Loucy (cell line): ENCODE data around the gene CSNK1G2.

Experiments
- H2AFZ ChIP-seq: fragments of 200-600 bp; sonication (generic); 2 replicates; pipeline ENCODE4 v1.6.0; 2016; ENCODE audit warnings: antibody characterized with exemption, mild to moderate bottlenecking, low read length, moderate library complexity
- H3F3A ChIP-seq: fragments of 200-600 bp; 2 replicates; pipeline ENCODE4 v1.6.0; 2016; ENCODE audit warnings: antibody characterized with exemption, low read depth, mild to moderate bottlenecking
- H3K27me3 ChIP-seq: fragments of 200-600 bp; sonication (generic); 2 replicates; pipeline ENCODE4 v1.6.1; 2014; ENCODE audit warnings: low read length, mild to moderate bottlenecking; ENCODE audit not compliant: insufficient read depth, poor library complexity, severe bottlenecking
- H3K36me3 ChIP-seq: fragments of 200-600 bp; sonication (generic); 2 replicates; pipeline ENCODE4 v1.6.1; 2016; ENCODE audit warnings: low read length; ENCODE audit not compliant: insufficient read depth
- H3K4me1 ChIP-seq: fragments of 200-600 bp; sonication (generic); 2 replicates; pipeline ENCODE4 v1.5.1; 2014; ENCODE audit warnings: low read length, mild to moderate bottlenecking; ENCODE audit not compliant: insufficient read depth, poor library complexity, severe bottlenecking
- H3K4me2 ChIP-seq: fragments of 200-600 bp; sonication (generic); 2 replicates; pipeline ENCODE4 v1.6.0; 2014; ENCODE audit warnings: antibody characterized with exemption, low read length, low read depth, mild to moderate bottlenecking; ENCODE audit not compliant: poor library complexity, severe bottlenecking
- H3K4me3 ChIP-seq: fragments of 200-600 bp; sonication (generic); 2 replicates; pipeline ENCODE4 v1.5.1; 2014; ENCODE audit warnings: low read length, mild to moderate bottlenecking, mixed read lengths; ENCODE audit not compliant: poor library complexity, severe bottlenecking
- H3K79me2 ChIP-seq: fragments of 200-600 bp; sonication (generic); 2 replicates; pipeline ENCODE4 v1.6.1; 2014; ENCODE audit warnings: low read length; ENCODE audit not compliant: insufficient read depth
- H3K9ac ChIP-seq: fragments of 200-600 bp; sonication (generic); 2 replicates; pipeline ENCODE4 v1.6.0; 2014; ENCODE audit warnings: mild to moderate bottlenecking, low read depth, low read length, moderate library complexity; ENCODE audit not compliant: poor library complexity, severe bottlenecking
- H3K9me2 ChIP-seq: fragments of 200-600 bp; sonication (generic); replicated peaks from 2 replicates; pipeline ENCODE4 v1.6.1; 2016; ENCODE audit warnings: low read depth, low read length, mixed read lengths
- H3K9me3 ChIP-seq: fragments of 200-600 bp; sonication (generic); 2 replicates; pipeline ENCODE4 v1.6.1; 2014; ENCODE audit warnings: mild to moderate bottlenecking, antibody characterized with exemption, low read length, low read depth; ENCODE audit not compliant: insufficient read depth
- H4K20me1 ChIP-seq: fragments of 200-600 bp; sonication (generic); 2 replicates; pipeline ENCODE4 v1.6.0; 2014; ENCODE audit warnings: antibody characterized with exemption, low read length, mild to moderate bottlenecking; ENCODE audit not compliant: insufficient read depth, poor library complexity, severe bottlenecking
- EZH2phosphoT487 ChIP-seq: fragments of 200-600 bp; IDR thresholded peaks from 2 replicates; pipeline ENCODE4 v1.6.1; 2018; ENCODE audit warnings: antibody characterized with exemption, mild to moderate bottlenecking, moderate library complexity, borderline replicate concordance
- TF ChIP-seq, protein P1 (sequence below): fragments of 200-600 bp; sonication (generic); conservative IDR thresholded peaks from 2 replicates; pipeline ENCODE4 v1.5.1; 2014; ENCODE audit warnings: mild to moderate bottlenecking, antibody characterized with exemption, low read length

The CSNK1G2 gene

DNA sequence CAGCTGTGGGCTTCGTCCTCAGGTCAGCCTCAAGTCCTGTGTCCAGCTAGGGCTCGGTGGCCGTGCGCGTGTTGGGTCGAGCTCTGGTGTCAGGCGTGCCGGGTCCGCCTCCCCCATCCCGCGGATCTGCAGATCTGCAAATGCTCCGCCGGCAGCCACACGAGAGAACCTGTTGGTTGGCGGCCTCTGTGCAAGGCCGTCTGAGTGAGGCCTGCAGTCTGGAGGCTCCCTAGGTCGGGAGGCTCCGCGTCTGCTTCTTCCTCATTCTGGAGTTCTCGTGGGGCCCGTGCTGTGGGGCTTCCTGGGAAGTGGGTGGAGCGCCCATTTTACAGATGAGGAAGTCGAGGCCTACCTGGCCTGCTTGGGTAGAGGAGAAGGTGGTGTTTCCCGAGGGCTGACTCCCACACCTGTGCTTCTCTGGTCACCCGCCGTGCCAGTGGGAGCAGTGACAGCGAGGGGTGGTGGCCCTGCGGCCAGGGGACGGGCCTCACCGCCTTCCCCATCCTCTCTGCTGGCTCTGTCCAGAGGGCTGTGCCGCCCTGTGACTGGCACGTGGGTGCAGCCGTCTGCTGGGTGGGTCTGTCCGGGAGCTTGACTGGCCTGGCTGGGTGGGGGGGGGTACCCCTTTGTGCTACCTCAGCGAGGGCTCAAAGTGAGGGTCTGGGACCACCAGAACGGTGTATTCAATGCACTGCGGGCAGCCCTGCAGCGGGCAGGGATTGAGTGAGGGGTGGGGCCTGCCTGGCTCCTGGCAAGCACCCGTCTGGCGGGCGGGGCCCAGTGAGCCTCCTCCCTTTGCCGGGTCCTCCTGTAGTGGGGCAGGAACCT lies 3.3 kb downstream of the CSNK1G2 start:
- H3K4me1 ChIP-seq: peaks cover 24% of the 10 kb centered on the region
- H3K4me2 ChIP-seq: peak overlapping the region; percentile 94
- H3K9ac ChIP-seq: peak overlapping the region; percentile 79

DNA sequence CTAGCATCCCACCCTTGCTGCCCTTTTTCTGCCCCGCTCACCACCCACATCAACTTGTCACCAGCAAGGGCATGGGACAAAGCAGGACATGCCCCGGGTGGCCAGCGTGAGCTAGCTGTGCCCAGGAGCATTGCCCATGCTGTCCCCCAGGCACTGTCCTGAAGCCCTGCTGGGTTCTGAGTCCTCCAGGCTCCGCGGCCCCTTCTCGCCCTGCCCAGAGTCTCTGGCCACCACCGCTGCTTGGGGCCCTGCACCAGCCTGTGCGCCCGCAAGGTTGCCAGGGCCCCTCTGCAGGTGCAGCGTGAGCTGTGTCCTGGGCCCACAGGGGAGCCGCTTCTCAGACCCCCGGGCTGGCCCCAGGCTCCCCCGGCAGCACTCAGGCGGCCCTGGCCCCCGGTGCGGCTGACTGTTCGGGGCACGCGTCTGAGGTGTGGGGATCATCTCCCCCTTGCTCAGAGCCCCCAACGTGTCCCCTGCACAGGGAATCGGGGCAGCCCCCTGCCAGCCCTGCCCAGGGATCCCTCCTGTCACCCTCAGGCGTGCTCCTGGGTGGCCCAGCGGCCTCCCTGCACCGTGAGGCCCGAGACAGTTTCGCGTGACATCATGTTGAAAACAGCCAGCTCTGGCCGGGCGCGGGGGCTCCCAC lies 4.1 kb downstream of the CSNK1G2 start:
- Histone ChIP-seq H3K36me3 (no peaks in the 10 kb centered on the region), H4K20me1 (peaks cover 74% of the 10 kb centered on the region), H3K9me3 (no peaks in the 10 kb centered on the region), H3K9me2 (no peaks in the 10 kb centered on the region), H3K4me2 (peak overlapping the region; percentile 94), H3K27me3 (no peaks in the 10 kb centered on the region), H3K9ac (no peak overlapping the region), H3F3A (no peaks in the 10 kb centered on the region; the same call in 1 of the 2 replicates), H3K4me3 (no peak overlapping the region), H3K79me2 (peaks cover 87% of the 10 kb centered on the region), H2AFZ (no peak overlapping the region), H3K4me1 (peaks cover 20% of the 10 kb centered on the region)
- TF ChIP-seq EZH2phosphoT487: no peak
- TF ChIP-seq, protein P1, sequence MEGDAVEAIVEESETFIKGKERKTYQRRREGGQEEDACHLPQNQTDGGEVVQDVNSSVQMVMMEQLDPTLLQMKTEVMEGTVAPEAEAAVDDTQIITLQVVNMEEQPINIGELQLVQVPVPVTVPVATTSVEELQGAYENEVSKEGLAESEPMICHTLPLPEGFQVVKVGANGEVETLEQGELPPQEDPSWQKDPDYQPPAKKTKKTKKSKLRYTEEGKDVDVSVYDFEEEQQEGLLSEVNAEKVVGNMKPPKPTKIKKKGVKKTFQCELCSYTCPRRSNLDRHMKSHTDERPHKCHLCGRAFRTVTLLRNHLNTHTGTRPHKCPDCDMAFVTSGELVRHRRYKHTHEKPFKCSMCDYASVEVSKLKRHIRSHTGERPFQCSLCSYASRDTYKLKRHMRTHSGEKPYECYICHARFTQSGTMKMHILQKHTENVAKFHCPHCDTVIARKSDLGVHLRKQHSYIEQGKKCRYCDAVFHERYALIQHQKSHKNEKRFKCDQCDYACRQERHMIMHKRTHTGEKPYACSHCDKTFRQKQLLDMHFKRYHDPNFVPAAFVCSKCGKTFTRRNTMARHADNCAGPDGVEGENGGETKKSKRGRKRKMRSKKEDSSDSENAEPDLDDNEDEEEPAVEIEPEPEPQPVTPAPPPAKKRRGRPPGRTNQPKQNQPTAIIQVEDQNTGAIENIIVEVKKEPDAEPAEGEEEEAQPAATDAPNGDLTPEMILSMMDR: no peak

More for the DNA sequence above, 3.3 kb downstream of the CSNK1G2 start:
- Histone ChIP-seq H3K4me3 (peak overlapping the region; percentile 80), H3K9me3 (no peaks in the 10 kb centered on the region), H4K20me1 (peaks cover 68% of the 10 kb centered on the region), H3K36me3 (no peaks in the 10 kb centered on the region), H3K79me2 (peaks cover 86% of the 10 kb centered on the region), H3K9me2 (no peaks in the 10 kb centered on the region), H3K27me3 (no peaks in the 10 kb centered on the region), H3F3A (no peaks in the 10 kb centered on the region; the same call in 1 of the 2 replicates), H2AFZ (no peak overlapping the region)
- TF ChIP-seq, protein P1: no peak
- no peak for TF ChIP-seq EZH2phosphoT487

GRCh38 chr19:1945899-1946298 lies 4.9 kb downstream of the CSNK1G2 start:
- Histone ChIP-seq H3K27me3 (no peaks in the 10 kb centered on the region), H3K9me3 (no peaks in the 10 kb centered on the region), H3K4me2 (no peak overlapping the region), H3K4me1 (peaks cover 17% of the 10 kb centered on the region), H4K20me1 (peaks cover 80% of the 10 kb centered on the region), H3K9ac (no peak overlapping the region), H3K79me2 (peaks cover 89% of the 10 kb centered on the region), H3F3A (no peaks in the 10 kb centered on the region; the same call in 1 of the 2 replicates), H3K4me3 (no peak overlapping the region), H3K9me2 (no peaks in the 10 kb centered on the region), H3K36me3 (peaks cover 7% of the 10 kb centered on the region; the same call in 1 of the 2 replicates), H2AFZ (no peak overlapping the region)
- TF ChIP-seq EZH2phosphoT487: no peak
- TF ChIP-seq, protein P1: peak; percentile 70
